Measurements from ENCODE around the gene RABEP2.

Gene RABEP2

DNA sequence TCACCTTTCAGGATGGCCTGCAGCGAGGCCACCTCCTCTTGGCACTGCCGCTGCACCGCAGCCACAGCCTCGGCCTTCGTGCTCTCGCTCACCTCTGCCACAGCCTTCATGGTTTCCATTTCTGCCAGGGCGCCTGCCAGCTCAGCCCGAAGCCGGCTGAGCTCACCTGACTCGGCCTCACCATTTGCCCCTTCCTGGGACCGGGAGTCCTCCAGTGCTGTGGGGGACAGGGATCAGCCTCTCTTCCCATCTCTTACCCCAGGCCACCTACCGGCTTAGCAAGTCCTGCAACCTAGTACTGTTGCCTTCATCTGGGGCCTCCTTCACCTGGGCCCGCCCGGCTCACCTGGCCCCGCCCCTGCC is 658 bp downstream of the RABEP2 start:
- Histone ChIP-seq H3K4me3 (replicated peaks; ENCODE audit: insufficient read depth, low read length) (peak overlapping the region; percentile 84), H3K27ac (replicated peaks) (peak overlapping the region; percentile 96), H3K27me3 (ENCODE audit: insufficient read depth, poor library complexity, severe bottlenecking) (no peaks in the 10 kb centered on the region)
- no peak for DNase-seq (ENCODE audit: low read depth in 1 of 2, low spot score in 1 of 2)
- no peak for TF ChIP-seq REST (IDR thresholded peaks at IDR 0.05; ENCODE audit: insufficient replicate concordance, low read depth)
- no peak for TF ChIP-seq GABPA (IDR thresholded peaks at IDR 0.05; ENCODE audit: low read depth)
- no peak for TF ChIP-seq POLR2AphosphoS5 (IDR thresholded peaks at IDR 0.05; ENCODE audit: low read depth)
- no peak for TF ChIP-seq SPI1 (IDR thresholded peaks at IDR 0.05; ENCODE audit: borderline replicate concordance, low read depth)
- TF ChIP-seq, protein P1, sequence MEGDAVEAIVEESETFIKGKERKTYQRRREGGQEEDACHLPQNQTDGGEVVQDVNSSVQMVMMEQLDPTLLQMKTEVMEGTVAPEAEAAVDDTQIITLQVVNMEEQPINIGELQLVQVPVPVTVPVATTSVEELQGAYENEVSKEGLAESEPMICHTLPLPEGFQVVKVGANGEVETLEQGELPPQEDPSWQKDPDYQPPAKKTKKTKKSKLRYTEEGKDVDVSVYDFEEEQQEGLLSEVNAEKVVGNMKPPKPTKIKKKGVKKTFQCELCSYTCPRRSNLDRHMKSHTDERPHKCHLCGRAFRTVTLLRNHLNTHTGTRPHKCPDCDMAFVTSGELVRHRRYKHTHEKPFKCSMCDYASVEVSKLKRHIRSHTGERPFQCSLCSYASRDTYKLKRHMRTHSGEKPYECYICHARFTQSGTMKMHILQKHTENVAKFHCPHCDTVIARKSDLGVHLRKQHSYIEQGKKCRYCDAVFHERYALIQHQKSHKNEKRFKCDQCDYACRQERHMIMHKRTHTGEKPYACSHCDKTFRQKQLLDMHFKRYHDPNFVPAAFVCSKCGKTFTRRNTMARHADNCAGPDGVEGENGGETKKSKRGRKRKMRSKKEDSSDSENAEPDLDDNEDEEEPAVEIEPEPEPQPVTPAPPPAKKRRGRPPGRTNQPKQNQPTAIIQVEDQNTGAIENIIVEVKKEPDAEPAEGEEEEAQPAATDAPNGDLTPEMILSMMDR (IDR thresholded peaks at IDR 0.05; ENCODE audit: insufficient read depth, low read length): no peak

GRCh38 chr16:28923652-28924398 is 1.2 kb downstream of the RABEP2 start:
- peak in 1 of 2 experiments; percentile 30 for DNase-seq (ENCODE audit: low read depth in 1 of 2, low spot score in 1 of 2)
- no peak for TF ChIP-seq POLR2AphosphoS5 (IDR thresholded peaks at IDR 0.05; ENCODE audit: low read depth)
- TF ChIP-seq, protein P1 (IDR thresholded peaks at IDR 0.05; ENCODE audit: insufficient read depth, low read length): no peak
- TF ChIP-seq SPI1 (IDR thresholded peaks at IDR 0.05; ENCODE audit: borderline replicate concordance, low read depth): no peak
- no peak for TF ChIP-seq GABPA (IDR thresholded peaks at IDR 0.05; ENCODE audit: low read depth)
- no peak for TF ChIP-seq REST (IDR thresholded peaks at IDR 0.05; ENCODE audit: insufficient replicate concordance, low read depth)
- Histone ChIP-seq H3K27ac (replicated peaks) (no peak overlapping the region), H3K4me3 (replicated peaks; ENCODE audit: insufficient read depth, low read length) (no peak overlapping the region), H3K27me3 (ENCODE audit: insufficient read depth, poor library complexity, severe bottlenecking) (no peaks in the 10 kb centered on the region)

- Histone ChIP-seq H3K27ac (replicated peaks) (no peak overlapping the region), H3K4me3 (replicated peaks; ENCODE audit: insufficient read depth, low read length) (no peak overlapping the region), H3K27me3 (ENCODE audit: insufficient read depth, poor library complexity, severe bottlenecking) (no peaks in the 10 kb centered on the region)
- no peak for DNase-seq (ENCODE audit: low read depth in 1 of 2, low spot score in 1 of 2)
- TF ChIP-seq SPI1 (IDR thresholded peaks at IDR 0.05; ENCODE audit: borderline replicate concordance, low read depth) (no peak), REST (IDR thresholded peaks at IDR 0.05; ENCODE audit: insufficient replicate concordance, low read depth) (no peak), GABPA (IDR thresholded peaks at IDR 0.05; ENCODE audit: low read depth) (no peak), POLR2AphosphoS5 (IDR thresholded peaks at IDR 0.05; ENCODE audit: low read depth) (no peak)
- TF ChIP-seq, protein P1 (IDR thresholded peaks at IDR 0.05; ENCODE audit: insufficient read depth, low read length): no peak
Observed at GRCh38 chr16:28923231-28923587, 1.8 kb downstream of the RABEP2 start.

All from HL-60 (cell line).